ENCODE data around the gene TASOR.
"Not testable (repeated sequence)": the region's sequence is repeated elsewhere in the genome, so short reads cannot be mapped to it uniquely, and the experiment has no call there.

TASOR gene, protein sequence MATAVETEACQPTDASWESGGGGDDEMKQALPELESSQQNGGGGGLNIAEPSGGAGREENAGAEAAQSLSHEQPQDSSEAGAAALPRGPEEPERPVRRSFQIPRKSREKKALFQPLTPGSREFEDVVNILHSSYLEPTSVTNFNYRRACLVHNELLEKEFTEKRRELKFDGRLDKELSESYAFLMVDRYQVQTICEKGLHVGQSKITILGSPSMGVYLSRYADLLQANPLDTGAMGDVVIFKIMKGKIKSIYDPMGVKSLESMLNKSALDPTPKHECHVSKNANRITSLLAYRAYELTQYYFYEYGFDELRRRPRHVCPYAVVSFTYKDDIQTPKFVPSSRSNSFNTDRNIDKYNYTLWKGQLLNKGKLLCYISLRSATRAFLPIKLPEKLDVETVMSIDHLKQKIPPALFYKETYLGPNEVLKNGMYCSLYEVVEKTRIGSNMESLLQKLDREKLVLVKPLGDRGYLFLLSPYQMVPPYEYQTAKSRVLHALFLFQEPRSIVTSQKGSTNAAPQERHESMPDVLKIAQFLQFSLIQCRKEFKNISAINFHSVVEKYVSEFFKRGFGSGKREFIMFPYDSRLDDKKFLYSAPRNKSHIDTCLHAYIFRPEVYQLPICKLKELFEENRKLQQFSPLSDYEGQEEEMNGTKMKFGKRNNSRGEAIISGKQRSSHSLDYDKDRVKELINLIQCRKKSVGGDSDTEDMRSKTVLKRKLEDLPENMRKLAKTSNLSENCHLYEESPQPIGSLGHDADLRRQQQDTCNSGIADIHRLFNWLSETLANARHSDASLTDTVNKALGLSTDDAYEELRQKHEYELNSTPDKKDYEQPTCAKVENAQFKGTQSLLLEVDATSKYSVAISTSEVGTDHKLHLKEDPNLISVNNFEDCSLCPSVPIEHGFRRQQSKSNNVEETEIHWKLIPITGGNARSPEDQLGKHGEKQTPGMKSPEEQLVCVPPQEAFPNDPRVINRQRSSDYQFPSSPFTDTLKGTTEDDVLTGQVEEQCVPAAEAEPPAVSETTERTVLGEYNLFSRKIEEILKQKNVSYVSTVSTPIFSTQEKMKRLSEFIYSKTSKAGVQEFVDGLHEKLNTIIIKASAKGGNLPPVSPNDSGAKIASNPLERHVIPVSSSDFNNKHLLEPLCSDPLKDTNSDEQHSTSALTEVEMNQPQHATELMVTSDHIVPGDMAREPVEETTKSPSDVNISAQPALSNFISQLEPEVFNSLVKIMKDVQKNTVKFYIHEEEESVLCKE (N-terminal part only)

DNA sequence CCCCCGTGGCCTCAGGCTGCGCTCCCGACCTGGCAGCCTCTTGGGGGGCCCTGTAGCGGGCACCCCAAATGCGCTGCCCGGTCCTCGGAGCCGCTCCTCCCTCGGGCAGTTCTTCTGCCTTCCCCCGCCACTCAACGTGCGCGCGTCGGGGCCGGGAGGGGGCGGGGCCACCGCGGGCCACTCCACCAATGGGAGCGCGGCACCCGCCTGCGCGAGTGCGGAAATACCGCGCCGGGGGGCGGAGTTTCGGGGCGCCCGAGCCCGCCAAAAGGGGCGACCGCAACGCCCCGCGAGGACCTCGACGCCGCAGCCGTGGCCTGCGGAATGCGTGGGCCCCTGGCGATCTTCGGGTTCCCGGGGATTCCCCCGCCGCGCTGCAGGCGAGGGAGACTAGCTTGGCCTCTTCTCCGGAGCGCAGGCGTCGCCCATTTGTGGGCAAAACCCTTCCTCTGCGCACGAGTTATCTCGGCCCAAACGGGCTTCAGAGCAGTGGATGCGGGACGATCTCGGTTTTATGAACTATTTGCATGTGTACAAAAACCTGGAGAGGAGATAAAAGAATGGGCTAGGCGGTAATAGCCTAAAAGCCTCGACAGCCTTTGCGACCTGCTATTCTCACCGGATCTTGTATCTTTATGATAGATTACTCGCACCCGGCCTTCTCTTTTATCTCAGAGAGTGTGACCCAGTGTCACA lies at the start of gene TASOR:
TASOR (minus strand) TSS at position 144 of the 696 bp plus-strand sequence. CDS start 259 bp downstream, outside the sequence.
- DNase-seq: peak; percentile 43

DNA sequence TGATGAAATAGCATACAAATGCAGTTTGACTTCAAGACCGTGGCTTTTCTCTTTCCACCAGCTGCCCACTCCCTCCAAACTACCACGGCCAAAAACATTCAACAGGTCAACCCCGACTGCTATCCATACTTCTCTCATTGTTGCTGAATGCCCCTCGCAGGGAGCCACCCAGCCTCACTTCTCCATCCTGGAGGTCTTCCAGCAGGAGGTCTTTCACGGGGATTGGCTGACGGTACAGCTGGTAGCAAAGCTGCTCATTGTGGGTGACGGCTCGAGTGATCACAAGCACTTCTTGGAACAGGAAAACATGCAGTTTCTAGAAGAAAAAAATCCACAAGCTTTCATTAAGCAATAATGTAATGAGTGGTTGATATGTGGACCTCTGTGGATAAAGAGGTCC lies 49.0 kb upstream of the TASOR start:
- DNase-seq: no peak

DNA sequence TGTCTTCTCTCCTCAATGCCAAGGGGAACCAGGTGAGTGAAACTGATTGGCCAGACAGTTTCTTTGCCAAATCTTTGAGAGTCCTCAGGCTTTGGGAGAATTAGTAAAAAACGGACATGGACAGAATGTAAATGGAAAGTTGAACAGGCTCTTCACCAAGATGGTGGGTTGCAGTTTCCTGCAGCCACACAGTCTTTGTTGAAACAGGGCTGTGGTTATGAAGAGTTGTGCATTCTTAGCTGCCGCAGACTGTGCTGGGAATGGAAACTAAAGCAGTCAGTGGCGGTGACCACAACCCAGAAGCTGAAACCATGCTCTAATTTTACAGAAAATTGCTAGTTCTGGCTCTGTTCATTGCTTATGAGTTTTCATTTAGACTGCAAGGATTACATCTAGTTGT lies 42.1 kb upstream of the TASOR start:
- DNase-seq: no peak

- DNase-seq: no peak
Measured at GRCh38 chr3:56724676-56725075, 41.6 kb upstream of the TASOR start.

DNA sequence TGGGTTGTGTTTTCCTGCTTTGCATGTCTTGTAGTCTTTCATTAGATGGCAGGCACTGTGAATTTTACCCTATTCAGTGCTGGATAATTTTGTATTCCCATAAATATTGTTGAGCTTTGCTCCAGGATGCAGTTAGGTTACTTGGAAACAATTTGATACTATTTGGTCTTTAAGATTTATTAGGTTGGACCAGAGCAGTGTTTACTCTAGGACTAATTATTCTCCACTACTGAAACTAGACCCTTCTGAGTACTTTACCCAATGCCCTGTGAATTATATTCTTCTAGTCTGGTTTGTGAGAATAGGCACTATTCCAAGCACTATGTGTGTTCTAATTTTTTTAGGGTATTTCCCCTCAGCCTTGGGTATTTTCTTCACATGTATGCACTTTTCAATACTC lies 37.8 kb upstream of the TASOR start:
- DNase-seq: no peak

DNA sequence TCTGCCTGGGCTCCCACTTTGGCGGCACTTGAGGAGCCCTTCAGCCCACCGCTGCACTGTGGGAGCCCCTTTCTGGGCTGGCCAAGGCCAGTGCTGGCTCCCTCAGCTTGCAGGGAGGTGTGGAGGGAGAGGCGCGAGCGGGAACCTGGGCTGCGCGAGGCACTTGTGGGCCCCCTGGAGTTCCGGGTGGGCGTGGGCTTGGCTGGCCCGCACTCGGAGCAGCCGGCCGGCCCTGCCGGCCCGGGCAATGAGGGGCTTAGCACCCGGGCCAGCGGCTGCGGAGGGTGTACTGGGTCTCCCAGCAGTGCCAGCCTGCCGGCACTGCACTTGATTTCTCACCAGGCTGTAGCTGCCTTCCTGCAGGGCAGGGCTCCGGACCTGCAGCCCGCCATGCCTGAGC lies 35.7 kb upstream of the TASOR start:
- DNase-seq: not testable (repeated sequence)

DNA sequence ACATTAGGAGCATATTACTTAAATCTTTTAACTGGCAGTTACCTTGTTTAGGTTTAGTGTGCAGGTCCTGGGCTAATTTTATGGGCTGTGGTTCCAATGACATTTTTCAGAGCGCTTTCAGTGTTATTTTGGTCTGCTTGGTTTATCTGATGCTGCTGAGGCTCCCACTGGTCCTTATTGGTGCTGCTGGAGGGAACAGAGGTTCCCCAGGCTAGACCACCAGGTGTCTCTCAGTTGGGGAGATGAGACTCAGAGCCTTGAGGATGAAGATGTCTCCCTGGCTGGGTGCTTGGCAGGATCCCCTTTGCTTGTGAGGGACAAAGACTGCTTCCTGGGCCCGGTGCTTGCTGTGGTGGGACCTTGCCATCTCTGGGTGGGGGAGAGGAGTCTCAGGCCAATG lies 28.3 kb upstream of the TASOR start:
- no peak for DNase-seq

GRCh38 chr3:56707412-56707811 lies 24.3 kb upstream of the TASOR start:
- not testable (repeated sequence) for DNase-seq

DNA sequence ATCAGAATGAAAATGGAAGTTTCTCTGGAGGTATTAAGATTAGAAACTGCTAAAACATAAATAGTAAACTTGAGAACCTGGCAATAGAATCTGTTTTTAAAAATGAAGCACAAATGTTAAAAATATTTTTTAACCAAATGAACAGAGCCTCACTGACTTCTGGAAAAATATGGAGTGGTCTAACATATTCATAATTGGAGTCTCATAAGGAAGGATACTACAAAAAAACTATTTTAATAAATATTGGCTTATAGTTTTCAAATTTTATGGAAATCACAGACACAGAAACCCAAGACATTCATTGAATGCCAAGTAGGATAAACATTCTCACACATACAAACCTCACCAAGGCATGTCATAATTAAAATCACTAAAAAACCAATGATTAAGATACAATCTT lies 23.6 kb upstream of the TASOR start:
- no peak for DNase-seq

DNA sequence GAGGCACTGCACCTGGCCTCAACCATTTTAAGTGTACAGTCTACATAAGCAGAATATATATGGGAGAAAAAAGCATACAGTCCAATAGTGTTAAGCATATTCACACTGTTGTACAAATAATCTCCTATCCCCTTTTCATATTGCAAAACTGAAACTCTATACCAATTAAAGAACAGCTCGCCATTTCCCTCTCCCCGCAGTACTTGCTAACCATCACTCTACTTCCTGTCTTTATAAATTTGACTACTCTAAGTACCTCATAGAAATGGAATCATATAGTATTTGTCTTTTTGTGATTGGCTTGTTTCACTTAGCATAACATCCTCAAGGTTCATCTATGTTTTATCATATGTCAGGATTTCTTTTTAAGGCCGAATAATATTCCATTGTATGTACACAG lies 21.6 kb upstream of the TASOR start:
- DNase-seq: no peak

DNA sequence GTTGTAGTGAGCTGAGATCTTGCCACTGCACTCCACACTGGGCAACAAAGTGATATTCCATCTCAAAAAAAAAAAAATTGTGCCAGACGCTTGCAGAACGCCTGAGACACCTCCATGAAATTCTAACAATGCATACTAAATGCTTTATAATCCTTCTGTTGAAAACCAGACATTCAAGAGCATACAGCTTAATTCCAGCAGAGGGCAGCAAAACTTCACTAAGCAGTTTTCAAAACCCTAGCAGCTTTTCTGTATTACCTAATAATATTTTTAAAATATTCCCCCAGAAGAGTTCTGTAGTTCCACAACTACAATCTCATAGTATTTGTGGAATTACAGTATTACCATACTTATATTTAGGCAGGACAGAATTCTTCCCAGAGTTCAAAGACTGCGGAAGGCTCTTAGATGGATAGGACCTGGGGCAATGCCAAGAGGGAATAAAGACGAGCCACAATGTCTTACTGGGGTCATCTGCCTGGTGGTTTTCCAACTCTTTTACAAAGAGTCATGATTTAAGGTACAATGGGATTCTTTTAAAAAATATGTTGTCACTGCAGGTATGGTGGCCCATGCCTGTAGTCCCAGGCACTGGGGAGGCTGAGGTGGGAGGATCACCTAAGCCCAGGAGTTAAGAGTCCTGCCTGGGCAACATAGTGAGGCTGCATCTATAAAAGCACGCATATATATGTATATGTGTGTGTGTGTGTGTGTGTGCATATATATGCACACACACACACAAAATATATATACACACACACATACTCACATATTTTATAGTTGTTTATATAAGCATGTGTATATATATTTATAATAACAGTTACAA lies 19.6 kb upstream of the TASOR start:
- DNase-seq: peak; percentile 23

GRCh38 chr3:56700151-56700550 lies 17.1 kb upstream of the TASOR start:
- no peak for DNase-seq

DNA sequence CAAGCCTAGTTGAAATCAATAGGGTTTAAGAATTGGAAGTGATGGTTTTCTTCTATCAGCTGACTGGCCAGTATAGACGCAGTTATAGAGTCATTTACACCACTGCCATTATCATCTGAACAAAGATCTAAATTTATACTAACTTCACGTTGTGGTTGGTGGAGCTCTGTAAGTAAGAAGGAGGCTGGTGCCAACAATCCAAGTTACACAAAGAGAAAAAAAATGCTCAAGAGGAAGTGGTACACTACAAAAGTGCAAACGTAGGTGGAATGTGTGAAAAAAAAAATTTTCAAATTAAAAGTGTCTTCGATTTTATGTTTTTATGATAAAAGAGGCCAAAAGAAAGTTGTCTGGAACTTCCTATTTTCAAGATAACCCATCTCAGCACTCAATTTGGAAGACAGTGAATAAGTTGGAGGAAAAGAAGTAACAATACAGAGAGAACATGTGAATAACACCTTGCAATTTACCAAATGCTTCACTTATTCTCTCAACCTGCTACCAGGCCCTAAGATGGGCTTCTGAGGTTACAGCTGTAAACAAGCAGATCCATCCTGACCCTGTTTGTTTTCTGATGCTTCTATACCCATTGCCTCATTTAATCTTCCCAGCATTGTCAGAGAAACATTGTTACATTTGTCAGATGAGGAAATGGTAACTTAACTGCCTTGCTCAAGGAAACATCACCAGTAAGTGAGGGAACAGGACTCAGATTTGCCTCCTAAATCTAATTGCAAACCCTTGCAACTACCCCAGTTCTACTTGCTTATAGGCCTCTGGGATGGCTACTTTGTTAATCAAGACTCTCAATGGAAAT lies 12.0 kb upstream of the TASOR start:
- DNase-seq: no peak

DNA sequence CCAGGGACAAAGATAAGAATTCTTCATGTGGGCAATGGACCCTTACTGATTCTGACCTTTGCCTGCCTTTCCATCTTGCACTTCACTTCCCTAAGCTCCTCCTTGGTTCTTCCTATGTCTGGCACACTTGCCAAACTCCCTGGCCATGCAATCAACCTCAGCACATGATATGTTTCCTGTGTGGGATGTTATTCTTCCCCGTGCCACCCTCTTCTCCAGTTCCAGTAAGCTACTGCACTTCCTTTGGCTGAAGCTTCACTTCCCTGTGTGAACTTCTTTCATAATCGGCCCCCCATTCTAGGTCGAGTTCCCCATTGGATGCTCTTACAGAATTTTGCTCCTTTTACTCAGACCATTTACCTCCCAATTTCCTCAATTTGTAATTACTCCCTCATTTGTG lies 10.7 kb upstream of the TASOR start:
- DNase-seq: no peak

GRCh38 chr3:56692520-56693433 lies 9.7 kb upstream of the TASOR start:
- not testable (repeated sequence) for DNase-seq

DNA sequence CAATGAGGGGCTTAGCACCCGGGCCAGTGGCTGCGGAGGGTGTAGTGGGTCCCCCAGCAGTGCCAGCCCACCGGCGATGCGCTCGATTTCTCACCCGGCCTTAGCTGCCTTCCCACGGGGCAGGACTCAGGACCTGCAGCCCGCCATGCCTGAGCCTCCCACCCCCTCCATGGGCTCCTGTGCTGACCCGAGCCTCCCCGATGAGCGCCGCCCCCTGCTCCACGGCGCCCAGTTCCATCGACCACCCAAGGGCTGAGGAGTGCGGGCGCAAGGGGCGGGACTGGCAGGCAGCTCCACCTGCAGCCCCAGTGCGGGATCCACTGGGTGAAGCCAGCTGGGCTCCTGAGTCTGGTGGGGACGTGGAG lies 8.9 kb upstream of the TASOR start:
- DNase-seq: not testable (repeated sequence)

DNA sequence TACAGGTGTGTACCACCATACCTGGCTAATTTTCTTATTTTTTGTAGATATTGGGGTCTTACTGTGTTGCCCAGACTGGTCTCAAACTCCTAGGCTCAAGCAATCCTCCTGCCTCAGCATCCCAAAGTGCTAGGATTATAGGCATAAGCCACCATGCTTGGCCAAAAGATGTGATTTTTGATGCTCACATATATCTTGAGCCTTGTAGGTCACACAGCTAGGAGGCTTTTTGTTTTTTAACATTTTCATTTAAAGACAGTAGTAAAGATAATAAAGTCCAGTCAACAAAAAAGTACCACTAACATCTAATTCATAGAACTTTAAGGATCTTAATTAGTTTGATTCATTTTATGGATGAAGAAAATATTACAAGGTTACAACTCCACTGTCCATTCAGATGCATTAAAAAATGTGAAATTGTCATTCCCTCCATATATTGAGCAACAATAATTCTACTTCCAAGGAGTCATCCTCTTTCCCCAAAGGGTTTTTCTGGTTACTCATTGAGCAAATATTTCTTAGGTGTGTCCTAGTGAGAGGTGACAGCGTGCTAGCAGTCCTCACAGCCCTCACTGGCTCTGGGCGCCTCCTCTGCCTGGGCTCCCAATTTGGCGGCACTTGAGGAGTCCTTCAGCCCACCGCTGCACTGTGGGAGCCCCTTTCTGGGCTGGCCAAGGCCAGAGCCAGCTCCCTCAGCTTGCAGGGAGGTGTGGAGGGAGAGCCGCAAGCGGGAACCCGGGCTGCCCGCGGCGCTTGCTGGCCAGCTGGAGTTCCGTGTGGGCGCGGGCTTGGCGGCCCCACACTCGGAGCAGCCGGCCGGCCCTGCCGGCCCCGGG lies 8.3 kb upstream of the TASOR start:
- DNase-seq: no peak

- no peak for DNase-seq
Measured at GRCh38 chr3:56689303-56689702, 6.2 kb upstream of the TASOR start.

DNA sequence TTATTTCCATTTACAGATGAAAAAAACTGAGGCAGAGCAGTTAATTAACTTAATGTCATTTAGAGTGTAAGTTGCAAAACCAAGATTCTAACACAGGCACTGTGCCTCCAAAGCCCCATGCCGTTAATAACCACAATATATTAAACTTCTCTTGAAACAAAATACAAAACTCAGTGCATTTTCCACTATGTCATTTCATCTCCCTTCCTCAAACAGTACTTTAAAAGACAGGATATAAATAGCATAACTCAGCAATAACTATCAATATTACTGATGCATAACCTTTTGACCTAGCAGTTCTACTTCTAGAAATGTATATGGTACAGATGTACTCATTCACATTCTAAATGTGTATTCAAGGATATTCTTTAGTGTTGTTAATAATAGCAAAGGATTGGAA lies 5.1 kb upstream of the TASOR start:
- no peak for DNase-seq
